Activated B cell treated with CpG ODN at 0.5 μM for 24 hours (primary cell): Measurements from ENCODE around the gene NEGR1. TPM values are rescaled to one million over a fixed set of nuclear protein-coding genes. Genes with fewer than 3 reads are reported as not detected.

Experiments used
- ATAC-seq: fragments of 200-7000 bp; cut with Tn5 transposase; one replicate; pipeline ENCODE4 v1.10.0; 2021; ENCODE audit warnings: low read depth, mild to moderate bottlenecking, moderate library complexity
- CTCF ChIA-PET: fragments of 350-600 bp; sonication (Branson Sonifier 250); formaldehyde crosslinking; loops from one replicate; lab custom pipeline; 2021; ENCODE audit warnings: antibody characterized with exemption; lab: Charles Lee
- POLR2A ChIA-PET: fragments of 350-600 bp; sonication (Branson Sonifier 250); formaldehyde crosslinking; loops from one replicate; lab custom pipeline; 2021; ENCODE audit warnings: antibody characterized with exemption; lab: Charles Lee
- DNase-seq: peaks from one replicate; pipeline ENCODE4 v3.0.0; 2022
- H3K27ac Mint-ChIP-seq: one replicate; pipeline ENCODE4 v1.8.0; 2020; ENCODE audit warnings: mixed read lengths
- H3K27me3 Mint-ChIP-seq: one replicate; pipeline ENCODE4 v1.8.0; 2021; ENCODE audit warnings: mixed read lengths
- H3K36me3 Mint-ChIP-seq: one replicate; pipeline ENCODE4 v1.8.0; 2021; ENCODE audit warnings: low read depth, mixed read lengths
- H3K4me1 Mint-ChIP-seq: one replicate; pipeline ENCODE4 v1.8.0; 2021; ENCODE audit warnings: mixed read lengths
- H3K4me3 Mint-ChIP-seq: one replicate; pipeline ENCODE4 v1.8.0; 2020; ENCODE audit warnings: mild to moderate bottlenecking, mixed read lengths
- H3K9me3 Mint-ChIP-seq: one replicate; pipeline ENCODE4 v1.8.0; 2020; ENCODE audit warnings: mixed read lengths
- CTCF ChIP-seq: fragments of 200-600 bp; IDR thresholded peaks from one replicate; pipeline ENCODE4 v1.8.0; 2022; ENCODE audit warnings: antibody characterized with exemption, mild to moderate bottlenecking
- intact Hi-C: fragments of 100-400 bp; cut with micrococcal nuclease; formaldehyde crosslinking; loops from one replicate; pipeline ENCODE4 v1.15.1; 2024
- total RNA-seq: library from RNA; stranded (reverse); gene quantifications from 2 replicates; pipeline ENCODE4 v1.2.3, GENCODE V29; 2022

The NEGR1 gene
- total RNA-seq, 1 donor from 2014 or later, result not detected

- TF ChIP-seq CTCF, result no peak
- intact Hi-C loops, result no loop called here
- H3K4me3 Mint-ChIP-seq, result no peak overlapping the region
- no peaks in the 10 kb centered on the region for H3K27me3 Mint-ChIP-seq
- no peak for ATAC-seq
- DNase-seq, result no peak
- H3K9me3 Mint-ChIP-seq, result no peaks in the 10 kb centered on the region
- POLR2A ChIA-PET, result no interaction called here
- H3K27ac Mint-ChIP-seq, result no peak overlapping the region
- no peaks in the 10 kb centered on the region for H3K36me3 Mint-ChIP-seq
- no peaks in the 10 kb centered on the region for H3K4me1 Mint-ChIP-seq
- CTCF ChIA-PET, result no interaction called here
Measured at GRCh38 chr1:71950579-71950978, 331.8 kb downstream of the NEGR1 start.

GRCh38 chr1:71949681-71950080 lies 332.7 kb downstream of the NEGR1 start:
- no peak overlapping the region for H3K27ac Mint-ChIP-seq
- no peaks in the 10 kb centered on the region for H3K4me1 Mint-ChIP-seq
- intact Hi-C loops, result no loop called here
- H3K36me3 Mint-ChIP-seq, result no peaks in the 10 kb centered on the region
- ChIA-PET POLR2A (no interaction called here), CTCF (no interaction called here)
- H3K4me3 Mint-ChIP-seq, result no peak overlapping the region
- no peak for ATAC-seq
- no peaks in the 10 kb centered on the region for H3K27me3 Mint-ChIP-seq
- no peak for TF ChIP-seq CTCF
- no peaks in the 10 kb centered on the region for H3K9me3 Mint-ChIP-seq
- DNase-seq, result no peak

GRCh38 chr1:71948561-71948960 lies 333.8 kb downstream of the NEGR1 start:
- H3K4me1 Mint-ChIP-seq, result no peaks in the 10 kb centered on the region
- H3K27ac Mint-ChIP-seq, result no peak overlapping the region
- CTCF ChIA-PET, result no interaction called here
- intact Hi-C loops, result no loop called here
- no peak for TF ChIP-seq CTCF
- no peak overlapping the region for H3K4me3 Mint-ChIP-seq
- no peaks in the 10 kb centered on the region for H3K36me3 Mint-ChIP-seq
- H3K27me3 Mint-ChIP-seq, result no peaks in the 10 kb centered on the region
- H3K9me3 Mint-ChIP-seq, result no peaks in the 10 kb centered on the region
- ATAC-seq (no peak), DNase-seq (no peak)
- POLR2A ChIA-PET, result no interaction called here

- ATAC-seq, result no peak
- no peak for TF ChIP-seq CTCF
- Mint-ChIP-seq H3K4me1 (no peaks in the 10 kb centered on the region), H3K9me3 (no peaks in the 10 kb centered on the region), H3K4me3 (no peak overlapping the region), H3K27ac (no peak overlapping the region), H3K36me3 (no peaks in the 10 kb centered on the region), H3K27me3 (no peaks in the 10 kb centered on the region)
- DNase-seq, result no peak
- POLR2A ChIA-PET, result no interaction called here
- CTCF ChIA-PET, result no interaction called here
- intact Hi-C loops, result no loop called here
Measured at GRCh38 chr1:71944006-71944405, 338.3 kb downstream of the NEGR1 start.

- ATAC-seq (no peak), DNase-seq (no peak)
- ChIA-PET POLR2A (no interaction called here), CTCF (no interaction called here)
- H3K4me3 Mint-ChIP-seq, result no peak overlapping the region
- H3K36me3 Mint-ChIP-seq, result no peaks in the 10 kb centered on the region
- H3K9me3 Mint-ChIP-seq, result no peaks in the 10 kb centered on the region
- TF ChIP-seq CTCF, result no peak
- intact Hi-C loops, result no loop called here
- H3K27me3 Mint-ChIP-seq, result no peaks in the 10 kb centered on the region
- H3K4me1 Mint-ChIP-seq, result no peaks in the 10 kb centered on the region
- no peak overlapping the region for H3K27ac Mint-ChIP-seq
Measured at GRCh38 chr1:71940261-71940660, 342.1 kb downstream of the NEGR1 start.
